Colonic mucosa (tissue), 4 donors: Measurements from ENCODE around the gene TMBIM6. TPM values are rescaled to one million over a fixed set of nuclear protein-coding genes. Genes with fewer than 3 reads are reported as not detected.

ENCODE experiments used
- DNase-seq: peaks from one replicate; pipeline ENCODE4 v3.0.0-alpha.2; 2020
- H3K27ac ChIP-seq: fragments of 200-600 bp; one replicate; pipeline ENCODE4 v1.8.0; 2021
- H3K27me3 ChIP-seq: fragments of 200-600 bp; one replicate; pipeline ENCODE4 v1.8.0; 2021
- H3K36me3 ChIP-seq: fragments of 200-600 bp; one replicate; pipeline ENCODE4 v1.8.0; 2021
- H3K4me1 ChIP-seq: fragments of 200-600 bp; one replicate; pipeline ENCODE4 v1.8.0; 2021; ENCODE audit warnings: mild to moderate bottlenecking
- H3K4me3 ChIP-seq: fragments of 200-600 bp; one replicate; pipeline ENCODE4 v1.8.0; 2021
- H3K9ac ChIP-seq, 2 donors: one replicate each; pipeline ENCODE4 v1.7.0; 2013; ENCODE audit warnings: control low read depth in 2 of 2, low read depth in 2 of 2, low read length in 2 of 2
- H3K9me3 ChIP-seq: fragments of 200-600 bp; one replicate; pipeline ENCODE4 v1.8.0; 2021
- CTCF ChIP-seq: fragments of 200-600 bp; IDR thresholded peaks from one replicate; pipeline ENCODE4 v1.8.0; 2022; ENCODE audit warnings: antibody characterized with exemption, mild to moderate bottlenecking
- intact Hi-C: fragments of 100-400 bp; cut with DNase I; formaldehyde crosslinking; loops from one replicate; pipeline ENCODE4 v1.14.1; 2022
- total RNA-seq, 2 donors: library from RNA; stranded (reverse); fragmentation: NEBNext Ultra II Directional in 1 of 2; extraction: Animal tissue kit (Norgen Biotek cat#: 25700) in 1 of 2; gene quantifications; one replicate each; pipeline ENCODE4 v1.2.1, GENCODE V29; 2021
- donor health status: healthy.
- donor health status: DM: no; HTN: no; CAD: no.
- donor health status: DM: no; HTN: no; CAD: no.

TMBIM6 gene
- total RNA-seq, 2 donors from 2014 or later = 868 to 1,024 TPM

GRCh38 chr12:49792976-49793580, 51.7 kb downstream of the TMBIM6 start:
- Histone ChIP-seq H3K9me3 (no peaks in the 10 kb centered on the region), H3K9ac (no peak overlapping the region), H3K4me3 (no peak overlapping the region), H3K4me1 (no peaks in the 10 kb centered on the region), H3K36me3 (no peaks in the 10 kb centered on the region), H3K27ac (no peak overlapping the region), H3K27me3 (no peaks in the 10 kb centered on the region)
- no peak for TF ChIP-seq CTCF
- intact Hi-C loops = no loop called here
- DNase-seq = no peak

- no peak for TF ChIP-seq CTCF
- no peaks in the 10 kb centered on the region for H3K4me1 ChIP-seq
- no peaks in the 10 kb centered on the region for H3K27me3 ChIP-seq
- no peak overlapping the region for H3K4me3 ChIP-seq
- no peak for DNase-seq
- H3K9me3 ChIP-seq = no peaks in the 10 kb centered on the region
- intact Hi-C loops = no loop called here
- H3K36me3 ChIP-seq = no peaks in the 10 kb centered on the region
- H3K9ac ChIP-seq = peak overlapping the region in 1 of 2 donors; percentile 12
- H3K27ac ChIP-seq = no peak overlapping the region
Measured at GRCh38 chr12:49793620-49794019, 52.3 kb downstream of the TMBIM6 start.

DNA sequence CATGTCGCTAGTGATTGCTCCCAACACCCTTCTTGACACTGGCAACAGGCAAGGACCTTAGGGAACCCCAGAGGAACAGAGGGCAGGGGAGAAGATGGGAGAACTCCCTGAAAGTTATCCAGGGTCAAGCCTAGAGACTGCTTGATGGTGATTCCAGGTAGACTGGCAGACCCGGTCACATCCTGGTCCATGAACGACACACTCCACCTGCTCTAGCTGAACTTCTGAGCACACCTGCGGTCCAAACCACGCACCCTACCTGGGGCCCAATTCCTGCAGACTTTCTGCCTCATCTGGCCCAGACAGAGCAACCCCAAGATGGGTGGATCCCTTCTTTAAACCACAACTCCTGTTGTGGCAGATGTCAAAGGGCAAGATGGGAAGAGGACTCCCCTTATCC, 52.7 kb downstream of the TMBIM6 start:
- Histone ChIP-seq H3K4me3 (no peak overlapping the region), H3K36me3 (no peaks in the 10 kb centered on the region), H3K4me1 (no peaks in the 10 kb centered on the region), H3K9me3 (no peaks in the 10 kb centered on the region), H3K27me3 (no peaks in the 10 kb centered on the region), H3K27ac (no peak overlapping the region), H3K9ac (peak overlapping the region in 1 of 2 donors; percentile 12)
- no peak for TF ChIP-seq CTCF
- intact Hi-C loops = no loop called here
- no peak for DNase-seq

GRCh38 chr12:49794811-49795653, 53.7 kb downstream of the TMBIM6 start:
- no peaks in the 10 kb centered on the region for H3K4me1 ChIP-seq
- no peak overlapping the region for H3K4me3 ChIP-seq
- H3K9me3 ChIP-seq = no peaks in the 10 kb centered on the region
- no peaks in the 10 kb centered on the region for H3K36me3 ChIP-seq
- H3K9ac ChIP-seq = no peak overlapping the region
- TF ChIP-seq CTCF = no peak
- intact Hi-C loops = no loop called here
- H3K27ac ChIP-seq = no peak overlapping the region
- no peak for DNase-seq
- H3K27me3 ChIP-seq = no peaks in the 10 kb centered on the region

- Histone ChIP-seq H3K27me3 (no peaks in the 10 kb centered on the region), H3K9me3 (no peaks in the 10 kb centered on the region), H3K27ac (no peak overlapping the region), H3K4me3 (no peak overlapping the region), H3K9ac (no peak overlapping the region), H3K36me3 (no peaks in the 10 kb centered on the region), H3K4me1 (no peaks in the 10 kb centered on the region)
- no peak for TF ChIP-seq CTCF
- intact Hi-C loops = no loop called here
- DNase-seq = no peak
Measured at GRCh38 chr12:49795654-49796105, 54.3 kb downstream of the TMBIM6 start.
